HEK293 (cell line): ENCODE measurements around the gene CAPN10.

ENCODE experiments used
- CTCF ChIA-PET: fragments of 350-600 bp; formaldehyde crosslinking; extraction: SDS; loops from one replicate; lab custom pipeline; 2021; ENCODE audit warnings: antibody characterized with exemption; lab: Yijun Ruan, JAX
- POLR2A ChIA-PET: fragments of 300-600 bp; formaldehyde crosslinking; extraction: SDS; loops from one replicate; lab custom pipeline; 2020; ENCODE audit warnings: antibody characterized with exemption, inconsistent platforms; lab: Yijun Ruan, JAX
- H3K27ac ChIP-seq: fragments of 200-500 bp; sonication (Bioruptor generic); 2 replicates; pipeline ENCODE4 v1.5.1; 2014; ENCODE audit warnings: low read depth, low read length, control low read depth, inconsistent platforms; ENCODE audit errors: extremely low read depth
- H3K36me3 ChIP-seq, 2 experiments: fragments of 200-500 bp in 1 of 2; sonication (Bioruptor generic) in 1 of 2; 1 replicate in 1 of 2; 2 replicates in 1 of 2; pipeline ENCODE4 v1.5.1; 2014 to 2017; ENCODE audit warnings: inconsistent platforms in 2 of 2, low read length in 2 of 2; ENCODE audit not compliant: control insufficient read depth in 2 of 2, insufficient read depth in 1 of 2
- H3K4me1 ChIP-seq: fragments of 200-500 bp; sonication (Bioruptor generic); 2 replicates; pipeline ENCODE4 v1.5.1; 2014; ENCODE audit warnings: mild to moderate bottlenecking, low read length, inconsistent platforms; ENCODE audit not compliant: control insufficient read depth, insufficient read depth
- H3K4me3 ChIP-seq: 2 replicates; pipeline ENCODE4 v1.5.1; 2011; ENCODE audit warnings: low read depth, mild to moderate bottlenecking, control low read depth, low read length, moderate library complexity
- H3K9me3 ChIP-seq: fragments of 200-500 bp; sonication (Bioruptor generic); 2 replicates; pipeline ENCODE4 v1.5.1; 2014; ENCODE audit warnings: low read depth, low read length, inconsistent platforms; ENCODE audit not compliant: control insufficient read depth, insufficient read depth
- BCL6B ChIP-seq: fragments of 450-650 bp; formaldehyde crosslinking; IDR thresholded peaks from 2 replicates; pipeline ENCODE4 v1.5.1; 2017; ENCODE audit warnings: missing biosample characterization, missing genetic modification characterization
- HIC1 ChIP-seq: fragments of 450-650 bp; formaldehyde crosslinking; IDR thresholded peaks from 2 replicates; pipeline ENCODE4 v1.5.1; 2016; ENCODE audit warnings: missing biosample characterization, missing genetic modification characterization
- HOXA7 ChIP-seq: sonication (generic); formaldehyde crosslinking; IDR thresholded peaks from 2 replicates; pipeline ENCODE4 v1.8.1; 2022; ENCODE audit warnings: missing genetic modification reagents, borderline replicate concordance
- KLF1 ChIP-seq: fragments of 450-650 bp; formaldehyde crosslinking; IDR thresholded peaks from 2 replicates; pipeline ENCODE4 v1.5.1; 2016; ENCODE audit warnings: missing biosample characterization, missing genetic modification characterization
- KLF10 ChIP-seq: fragments of 450-650 bp; IDR thresholded peaks from 2 replicates; pipeline ENCODE4 v1.5.1; 2018; ENCODE audit warnings: missing biosample characterization, mild to moderate bottlenecking, missing genetic modification characterization
- OSR2 ChIP-seq: fragments of 450-650 bp; formaldehyde crosslinking; IDR thresholded peaks from 2 replicates; pipeline ENCODE4 v1.5.1; 2016; ENCODE audit warnings: missing biosample characterization, missing genetic modification characterization
- OVOL3 ChIP-seq: fragments of 450-650 bp; formaldehyde crosslinking; IDR thresholded peaks from 2 replicates; pipeline ENCODE4 v1.5.1; 2016; ENCODE audit warnings: missing biosample characterization, missing genetic modification characterization
- SCRT1 ChIP-seq: fragments of 450-650 bp; formaldehyde crosslinking; IDR thresholded peaks from 2 replicates; pipeline ENCODE4 v1.5.1; 2016; ENCODE audit warnings: missing biosample characterization, missing genetic modification characterization, borderline replicate concordance
- SP7 ChIP-seq: fragments of 450-650 bp; formaldehyde crosslinking; IDR thresholded peaks from 2 replicates; pipeline ENCODE4 v1.5.1; 2016; ENCODE audit warnings: missing biosample characterization, missing genetic modification characterization
- ZBTB17 ChIP-seq: fragments of 450-650 bp; formaldehyde crosslinking; IDR thresholded peaks from 2 replicates; pipeline ENCODE4 v1.5.1; 2016; ENCODE audit warnings: missing biosample characterization, missing genetic modification characterization
- ZBTB7A ChIP-seq: fragments of 450-650 bp; formaldehyde crosslinking; IDR thresholded peaks from 2 replicates; pipeline ENCODE4 v1.5.1; 2016; ENCODE audit warnings: low read depth, missing biosample characterization, missing genetic modification characterization
- ZNF121 ChIP-seq: fragments of 450-650 bp; formaldehyde crosslinking; IDR thresholded peaks from 2 replicates; pipeline ENCODE4 v1.5.1; 2016; ENCODE audit warnings: missing biosample characterization, missing genetic modification characterization
- ZNF155 ChIP-seq: fragments of 450-650 bp; formaldehyde crosslinking; IDR thresholded peaks from 2 replicates; pipeline ENCODE4 v1.5.1; 2016; ENCODE audit warnings: missing biosample characterization, missing genetic modification characterization
- ZNF174 ChIP-seq: fragments of 450-650 bp; formaldehyde crosslinking; IDR thresholded peaks from 2 replicates; pipeline ENCODE4 v1.5.0; 2017; ENCODE audit warnings: missing biosample characterization, mild to moderate bottlenecking, missing genetic modification characterization
- ZNF292 ChIP-seq: fragments of 450-650 bp; formaldehyde crosslinking; IDR thresholded peaks from 2 replicates; pipeline ENCODE4 v1.5.1; 2016; ENCODE audit warnings: low read depth, missing biosample characterization, missing genetic modification characterization, borderline replicate concordance
- ZNF341 ChIP-seq: fragments of 450-650 bp; formaldehyde crosslinking; IDR thresholded peaks from 2 replicates; pipeline ENCODE4; 2016; ENCODE audit warnings: low read depth, missing biosample characterization, missing genetic modification characterization
- ZNF394 ChIP-seq: fragments of 450-650 bp; formaldehyde crosslinking; IDR thresholded peaks from 2 replicates; pipeline ENCODE4 v1.5.1; 2016; ENCODE audit warnings: missing biosample characterization, missing genetic modification characterization, mild to moderate bottlenecking, moderate library complexity, borderline replicate concordance
- ZNF514 ChIP-seq: fragments of 450-650 bp; formaldehyde crosslinking; IDR thresholded peaks from 2 replicates; pipeline ENCODE4 v1.5.1; 2016; ENCODE audit warnings: missing biosample characterization, missing genetic modification characterization
- ZNF621 ChIP-seq: fragments of 450-650 bp; formaldehyde crosslinking; IDR thresholded peaks from 2 replicates; pipeline ENCODE4 v1.5.1; 2017; ENCODE audit warnings: missing biosample characterization, missing genetic modification characterization
- ZNF692 ChIP-seq: fragments of 450-650 bp; formaldehyde crosslinking; IDR thresholded peaks from 2 replicates; pipeline ENCODE4 v1.5.1; 2016; ENCODE audit warnings: missing biosample characterization, missing genetic modification characterization
- ZNF785 ChIP-seq: fragments of 450-650 bp; formaldehyde crosslinking; IDR thresholded peaks from 2 replicates; pipeline ENCODE4 v1.5.1; 2016; ENCODE audit warnings: missing biosample characterization, missing genetic modification characterization
- ZXDB ChIP-seq: fragments of 450-650 bp; formaldehyde crosslinking; IDR thresholded peaks from 2 replicates; pipeline ENCODE4 v1.5.1; 2016; ENCODE audit warnings: missing biosample characterization, missing genetic modification characterization
- TF ChIP-seq, protein P1 (sequence below): sonication (generic); formaldehyde crosslinking; IDR thresholded peaks from 2 replicates; pipeline ENCODE4 v1.8.1; 2022; ENCODE audit warnings: mild to moderate bottlenecking, moderate library complexity, missing genetic modification reagents
- TF ChIP-seq, protein P2 (sequence below): fragments of 450-650 bp; formaldehyde crosslinking; IDR thresholded peaks from 2 replicates; pipeline ENCODE4 v1.5.1; 2017; ENCODE audit warnings: missing biosample characterization, missing genetic modification characterization
- TF ChIP-seq, protein P3 (sequence below): fragments of 450-650 bp; formaldehyde crosslinking; IDR thresholded peaks from 2 replicates; pipeline ENCODE4 v1.5.1; 2016; ENCODE audit warnings: missing biosample characterization, missing genetic modification characterization

Gene CAPN10

GRCh38 chr2:240637116-240637900 is 50.8 kb downstream of the CAPN10 start:
- Histone ChIP-seq H3K9me3 (no peaks in the 10 kb centered on the region), H3K36me3 (no peaks in the 10 kb centered on the region), H3K27ac (no peak overlapping the region), H3K4me3 (no peak overlapping the region), H3K4me1 (no peaks in the 10 kb centered on the region)
- CTCF ChIA-PET, result no interaction called here
- TF ChIP-seq ZNF292 (tag by site-specific recombination), result no peak
- TF ChIP-seq ZNF341 (tag by site-specific recombination), result no peak
- no peak for TF ChIP-seq ZBTB17 (tag by site-specific recombination)
- TF ChIP-seq ZNF155 (tag by site-specific recombination), result no peak
- TF ChIP-seq HOXA7 (CRISPR knock-in tag), result no peak
- TF ChIP-seq, protein P1, sequence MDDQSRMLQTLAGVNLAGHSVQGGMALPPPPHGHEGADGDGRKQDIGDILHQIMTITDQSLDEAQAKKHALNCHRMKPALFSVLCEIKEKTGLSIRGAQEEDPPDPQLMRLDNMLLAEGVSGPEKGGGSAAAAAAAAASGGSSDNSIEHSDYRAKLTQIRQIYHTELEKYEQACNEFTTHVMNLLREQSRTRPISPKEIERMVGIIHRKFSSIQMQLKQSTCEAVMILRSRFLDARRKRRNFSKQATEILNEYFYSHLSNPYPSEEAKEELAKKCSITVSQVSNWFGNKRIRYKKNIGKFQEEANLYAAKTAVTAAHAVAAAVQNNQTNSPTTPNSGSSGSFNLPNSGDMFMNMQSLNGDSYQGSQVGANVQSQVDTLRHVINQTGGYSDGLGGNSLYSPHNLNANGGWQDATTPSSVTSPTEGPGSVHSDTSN (CRISPR knock-in tag), result no peak
- no peak for TF ChIP-seq KLF1 (tag by site-specific recombination)
- TF ChIP-seq ZNF692 (tag by site-specific recombination), result no peak
- TF ChIP-seq ZNF514 (tag by site-specific recombination), result no peak
- TF ChIP-seq ZBTB7A (tag by site-specific recombination), result no peak
- no peak for TF ChIP-seq ZNF394
- no peak for TF ChIP-seq SP7 (tag by site-specific recombination)
- TF ChIP-seq OSR2, result no peak
- no peak for TF ChIP-seq SCRT1
- POLR2A ChIA-PET, result no interaction called here

DNA sequence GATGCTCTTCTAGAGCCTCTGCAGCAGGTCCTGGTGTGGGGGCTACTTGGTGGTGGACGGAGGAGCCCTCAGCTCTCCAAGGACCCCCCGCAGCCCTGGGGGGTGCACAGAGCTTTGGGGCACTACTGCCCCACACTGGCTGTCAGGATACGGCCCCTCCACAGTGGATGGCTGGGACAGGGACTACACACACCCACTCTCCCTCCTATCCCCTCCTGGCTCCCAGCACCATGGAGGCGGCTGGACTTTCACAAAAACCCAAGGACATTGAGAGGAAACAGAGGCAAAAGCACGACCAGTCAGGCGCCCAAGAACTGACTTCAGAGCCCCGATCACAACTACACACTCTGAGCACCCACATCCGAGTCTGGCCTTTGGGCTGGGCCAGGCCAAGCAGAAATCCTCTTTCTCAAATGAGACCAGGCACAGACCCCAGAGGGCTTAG is 51.4 kb downstream of the CAPN10 start:
- no peak overlapping the region for H3K4me3 ChIP-seq
- no peaks in the 10 kb centered on the region for H3K9me3 ChIP-seq
- no peak overlapping the region for H3K27ac ChIP-seq
- no peaks in the 10 kb centered on the region for H3K36me3 ChIP-seq
- no peaks in the 10 kb centered on the region for H3K4me1 ChIP-seq
- ChIA-PET CTCF (no interaction called here), POLR2A (interaction anchor here (0.6 kb wide), 1 partner anchor 264 kb away, joined by 3 read pairs; no protein-coding TSS in a partner anchor)
- TF ChIP-seq ZNF621 (tag by site-specific recombination) (no peak), ZNF785 (tag by site-specific recombination) (no peak), ZNF174 (tag by site-specific recombination) (no peak), ZNF121 (no peak), BCL6B (tag by site-specific recombination) (no peak), KLF10 (tag by site-specific recombination) (no peak), ZXDB (tag by site-specific recombination) (no peak), OVOL3 (tag by site-specific recombination) (no peak), HIC1 (tag by site-specific recombination) (no peak)
- TF ChIP-seq, protein P2, sequence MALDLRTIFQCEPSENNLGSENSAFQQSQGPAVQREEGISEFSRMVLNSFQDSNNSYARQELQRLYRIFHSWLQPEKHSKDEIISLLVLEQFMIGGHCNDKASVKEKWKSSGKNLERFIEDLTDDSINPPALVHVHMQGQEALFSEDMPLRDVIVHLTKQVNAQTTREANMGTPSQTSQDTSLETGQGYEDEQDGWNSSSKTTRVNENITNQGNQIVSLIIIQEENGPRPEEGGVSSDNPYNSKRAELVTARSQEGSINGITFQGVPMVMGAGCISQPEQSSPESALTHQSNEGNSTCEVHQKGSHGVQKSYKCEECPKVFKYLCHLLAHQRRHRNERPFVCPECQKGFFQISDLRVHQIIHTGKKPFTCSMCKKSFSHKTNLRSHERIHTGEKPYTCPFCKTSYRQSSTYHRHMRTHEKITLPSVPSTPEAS (tag by site-specific recombination), result no peak
- TF ChIP-seq, protein P3, sequence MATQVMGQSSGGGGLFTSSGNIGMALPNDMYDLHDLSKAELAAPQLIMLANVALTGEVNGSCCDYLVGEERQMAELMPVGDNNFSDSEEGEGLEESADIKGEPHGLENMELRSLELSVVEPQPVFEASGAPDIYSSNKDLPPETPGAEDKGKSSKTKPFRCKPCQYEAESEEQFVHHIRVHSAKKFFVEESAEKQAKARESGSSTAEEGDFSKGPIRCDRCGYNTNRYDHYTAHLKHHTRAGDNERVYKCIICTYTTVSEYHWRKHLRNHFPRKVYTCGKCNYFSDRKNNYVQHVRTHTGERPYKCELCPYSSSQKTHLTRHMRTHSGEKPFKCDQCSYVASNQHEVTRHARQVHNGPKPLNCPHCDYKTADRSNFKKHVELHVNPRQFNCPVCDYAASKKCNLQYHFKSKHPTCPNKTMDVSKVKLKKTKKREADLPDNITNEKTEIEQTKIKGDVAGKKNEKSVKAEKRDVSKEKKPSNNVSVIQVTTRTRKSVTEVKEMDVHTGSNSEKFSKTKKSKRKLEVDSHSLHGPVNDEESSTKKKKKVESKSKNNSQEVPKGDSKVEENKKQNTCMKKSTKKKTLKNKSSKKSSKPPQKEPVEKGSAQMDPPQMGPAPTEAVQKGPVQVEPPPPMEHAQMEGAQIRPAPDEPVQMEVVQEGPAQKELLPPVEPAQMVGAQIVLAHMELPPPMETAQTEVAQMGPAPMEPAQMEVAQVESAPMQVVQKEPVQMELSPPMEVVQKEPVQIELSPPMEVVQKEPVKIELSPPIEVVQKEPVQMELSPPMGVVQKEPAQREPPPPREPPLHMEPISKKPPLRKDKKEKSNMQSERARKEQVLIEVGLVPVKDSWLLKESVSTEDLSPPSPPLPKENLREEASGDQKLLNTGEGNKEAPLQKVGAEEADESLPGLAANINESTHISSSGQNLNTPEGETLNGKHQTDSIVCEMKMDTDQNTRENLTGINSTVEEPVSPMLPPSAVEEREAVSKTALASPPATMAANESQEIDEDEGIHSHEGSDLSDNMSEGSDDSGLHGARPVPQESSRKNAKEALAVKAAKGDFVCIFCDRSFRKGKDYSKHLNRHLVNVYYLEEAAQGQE, result no peak
